Stimulated activated CD8-positive, alpha-beta memory T cell treated with anti-CD3 and anti-CD28 coated beads, Interleukin-2, amount 100 ng/mL, for 48 hours (primary cell): Measurements from ENCODE around the gene ULK4.
"Not testable (repeated sequence)": the region's sequence is repeated elsewhere in the genome, so short reads cannot be mapped to it uniquely, and the experiment has no call there.

Experiments
- DNase-seq, 2 donors: peaks; one replicate each; pipeline ENCODE4 v3.0.0-alpha.2; 2020; ENCODE audit warnings: low read depth in 2 of 2

ULK4 gene

DNA sequence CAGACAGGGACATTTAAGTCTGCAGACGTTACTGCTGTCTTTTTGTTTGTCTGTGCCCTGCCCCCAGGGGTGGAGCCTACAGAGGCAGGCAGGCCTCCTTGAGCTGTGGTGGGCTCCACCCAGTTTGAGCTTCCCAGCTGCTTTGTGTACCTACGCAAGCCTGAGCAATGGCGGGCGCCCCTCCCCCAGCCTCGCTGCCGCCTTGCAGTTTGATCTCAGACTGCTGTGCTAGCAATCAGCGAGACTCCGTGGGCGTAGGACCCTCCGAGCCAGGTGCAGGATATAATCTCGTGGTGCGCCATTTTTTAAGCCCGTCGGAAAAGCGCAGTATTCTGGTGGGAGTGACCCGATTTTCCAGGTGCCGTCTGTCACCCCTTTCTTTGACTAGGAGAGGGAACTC is 314.2 kb downstream of the ULK4 start:
- DNase-seq = not testable (repeated sequence)

DNA sequence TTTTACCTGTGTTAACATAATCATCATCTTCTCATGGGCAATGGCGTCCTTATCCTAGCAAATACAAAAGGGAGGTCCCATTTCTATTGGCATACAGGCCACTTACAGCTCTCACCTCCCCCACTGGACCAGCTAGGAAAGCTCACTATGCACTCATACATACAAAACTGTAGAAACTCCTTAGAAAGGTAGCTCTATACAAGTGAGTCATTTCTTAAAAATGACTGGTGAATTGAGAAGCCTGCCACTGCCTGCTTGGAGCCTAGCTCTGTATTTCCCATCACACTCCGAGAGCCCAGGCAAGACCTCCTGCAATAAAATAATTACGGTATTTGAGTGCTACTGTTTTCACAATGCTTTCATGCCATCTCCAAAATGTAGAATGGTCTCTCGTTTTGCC is 321.8 kb downstream of the ULK4 start:
- DNase-seq = no peak

DNA sequence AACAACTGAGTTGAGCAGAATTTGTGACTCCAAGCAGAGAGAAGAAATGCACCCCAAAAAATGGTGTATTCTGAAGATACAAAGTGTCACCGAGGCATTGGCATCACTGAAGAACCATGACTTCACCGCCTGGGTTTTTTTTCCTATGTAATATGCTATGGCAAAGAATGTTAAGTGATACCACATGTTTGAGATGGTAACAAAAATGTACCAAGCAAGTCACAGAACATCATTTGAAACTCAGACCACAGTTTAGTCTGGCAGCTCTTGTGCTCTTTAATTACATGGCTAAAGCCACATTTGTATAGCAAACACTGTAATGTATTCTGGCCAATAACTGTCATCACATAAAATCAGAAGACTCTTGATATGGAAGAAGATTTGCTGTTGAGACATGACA is 323.5 kb downstream of the ULK4 start:
- no peak for DNase-seq

DNA sequence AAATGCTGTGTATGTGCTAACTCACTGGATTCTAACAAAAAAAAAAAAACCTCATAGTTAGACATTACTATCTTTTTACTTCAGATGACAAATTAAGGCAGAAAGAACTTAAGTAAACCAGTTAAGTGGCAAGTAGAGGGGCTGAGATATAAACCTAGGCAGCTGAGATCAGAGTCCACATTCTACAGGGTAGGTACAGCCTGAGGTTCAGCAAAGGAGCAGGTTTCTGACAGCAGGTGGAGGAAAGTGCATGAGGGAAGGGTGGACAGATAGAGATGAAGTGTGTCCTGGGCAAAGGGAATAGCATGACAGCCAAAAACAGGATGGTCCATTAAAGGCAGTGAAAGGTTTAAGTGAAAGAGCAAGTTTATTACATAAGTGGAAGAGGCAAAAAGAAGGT is 329.2 kb downstream of the ULK4 start:
- DNase-seq = no peak

DNA sequence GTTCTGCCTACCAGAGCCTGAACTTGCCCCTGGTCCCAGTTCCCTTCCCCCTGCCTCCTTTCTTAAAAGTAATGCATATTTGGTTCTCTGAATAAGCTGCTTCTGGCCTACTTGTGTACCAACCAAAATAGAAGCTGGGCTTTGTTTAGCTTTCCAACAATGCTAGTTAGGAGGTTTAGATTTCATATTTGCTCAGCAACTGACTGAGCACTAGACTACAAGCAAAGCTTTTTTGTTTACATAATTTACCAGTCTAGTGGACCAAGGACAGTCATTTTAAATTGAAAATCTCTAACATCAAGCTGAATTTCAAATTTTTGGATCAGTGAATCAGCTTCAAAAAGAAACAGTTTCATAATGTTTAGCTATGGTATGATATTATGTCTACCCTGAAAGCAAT is 331.2 kb downstream of the ULK4 start:
- DNase-seq = no peak

DNA sequence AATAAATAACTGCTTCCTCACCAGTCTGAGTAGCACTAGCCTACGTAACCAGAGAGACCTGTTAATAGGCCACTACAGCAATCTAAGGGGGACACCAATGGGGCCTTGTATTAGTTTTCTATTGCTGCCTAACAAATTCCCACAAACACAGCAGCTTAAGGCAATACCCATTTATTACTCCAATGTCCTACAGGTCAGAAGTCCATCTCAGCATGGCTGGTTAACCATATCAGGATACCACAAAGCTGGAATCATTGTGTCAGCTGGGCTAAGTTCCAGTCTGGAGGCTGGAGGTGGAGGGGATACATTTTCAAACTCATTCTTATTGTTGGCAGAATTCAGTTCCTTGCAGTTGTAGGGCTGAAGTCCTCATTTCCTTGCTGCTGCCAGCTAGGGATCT is 331.9 kb downstream of the ULK4 start:
- no peak for DNase-seq

DNA sequence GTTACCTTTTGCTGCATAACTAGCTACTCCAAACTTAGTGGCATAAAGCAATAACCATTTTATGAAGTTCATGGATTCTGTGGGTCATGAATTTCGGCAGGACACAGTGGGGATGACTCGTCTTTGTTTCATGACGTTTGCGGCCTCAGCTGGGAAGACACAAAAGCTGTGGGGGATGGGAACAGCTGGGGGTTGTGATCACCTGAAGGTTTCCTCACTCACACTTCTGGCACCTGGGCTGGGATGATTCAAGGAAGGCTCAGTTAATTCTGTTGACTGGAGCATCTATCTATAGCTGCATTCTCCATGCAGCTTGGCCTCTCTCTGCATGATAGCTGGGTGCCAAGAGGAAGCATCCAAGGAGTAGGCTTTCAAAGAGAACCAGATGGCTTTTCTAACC is 332.8 kb downstream of the ULK4 start:
- DNase-seq = no peak

DNA sequence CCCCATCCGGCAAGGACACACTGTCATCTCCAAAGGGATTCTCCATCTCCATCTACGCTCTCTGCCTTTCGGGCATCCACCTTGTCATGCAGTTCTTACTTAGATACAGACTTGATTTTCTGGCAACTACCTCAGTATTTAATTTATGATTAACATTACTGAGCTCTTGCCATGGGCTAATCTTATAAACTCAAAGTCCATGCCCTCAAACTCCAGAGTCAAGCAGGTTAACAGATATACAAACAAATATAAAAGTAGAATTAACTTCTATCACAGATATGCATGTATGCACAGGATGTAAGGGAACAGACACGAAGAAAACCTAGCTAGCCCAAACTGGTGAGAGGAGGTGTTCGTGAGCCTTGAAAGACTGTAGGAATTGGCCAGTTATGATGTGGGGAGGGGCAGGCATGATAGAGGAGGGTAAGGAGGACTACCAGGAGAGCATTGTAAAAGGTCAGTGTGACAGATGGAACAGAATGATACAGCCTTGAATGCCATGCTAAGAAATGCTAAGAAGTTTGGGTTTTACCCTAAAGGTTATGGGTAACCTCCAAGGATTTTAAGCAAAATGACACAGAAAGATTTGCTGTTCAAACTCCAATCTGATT is 334.3 kb downstream of the ULK4 start:
- DNase-seq = no peak

DNA sequence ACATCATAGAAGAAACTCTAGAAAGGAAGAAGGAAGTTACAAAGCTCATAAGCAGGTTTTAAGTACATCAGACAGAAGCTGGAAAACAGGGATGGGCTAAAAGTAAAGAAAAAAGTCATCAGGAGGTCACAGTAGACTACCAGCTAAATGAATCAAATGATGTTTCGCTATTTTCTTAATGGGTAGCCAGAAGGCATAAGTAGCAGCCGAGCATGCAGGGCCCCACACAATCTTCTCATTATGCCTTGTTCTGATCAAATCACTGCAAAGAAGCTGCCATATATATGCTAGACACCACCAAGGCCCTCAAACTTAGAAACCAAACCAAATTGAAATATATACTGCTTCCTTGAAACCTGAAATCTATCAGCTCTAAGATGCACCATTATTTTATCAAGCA is 349.1 kb downstream of the ULK4 start:
- no peak for DNase-seq

DNA sequence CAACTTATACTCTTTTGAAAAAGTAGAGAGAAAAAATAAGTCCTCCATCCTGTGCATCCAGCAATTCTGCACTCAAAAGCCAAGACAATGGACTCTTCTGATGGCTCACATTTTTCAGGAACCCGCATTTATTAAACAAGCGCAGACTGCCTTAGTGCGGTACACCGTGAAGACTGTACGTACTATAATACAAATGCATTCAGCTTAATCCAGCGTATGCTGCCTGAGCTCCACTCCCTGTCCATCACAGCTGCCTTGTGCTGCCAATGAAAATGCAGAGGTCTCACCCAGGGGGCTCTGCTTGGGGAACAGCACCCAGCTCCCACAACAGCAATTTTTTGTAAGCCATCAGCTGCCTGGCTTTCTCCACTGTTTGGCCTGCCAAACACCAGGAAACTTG is 350.9 kb downstream of the ULK4 start:
- no peak for DNase-seq

DNA sequence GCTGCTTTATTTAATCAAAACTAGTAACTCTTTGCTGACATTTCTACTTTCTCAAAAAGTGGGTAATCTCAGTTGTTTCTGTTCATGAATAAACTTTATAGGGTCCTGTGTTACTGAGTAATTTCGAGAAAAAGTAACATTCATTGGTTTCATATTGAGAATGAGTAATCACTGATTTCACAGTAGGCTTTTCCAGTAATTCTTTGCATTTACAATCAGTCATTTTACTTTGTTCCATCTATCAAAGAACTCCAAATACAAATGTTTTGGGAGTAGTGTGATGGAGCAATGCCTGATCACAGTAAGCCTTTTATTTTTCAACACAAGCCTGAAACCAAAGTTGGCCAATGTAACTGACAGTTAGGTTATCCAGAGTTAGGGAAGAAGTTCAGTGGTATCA is 353.6 kb downstream of the ULK4 start:
- DNase-seq = no peak

DNA sequence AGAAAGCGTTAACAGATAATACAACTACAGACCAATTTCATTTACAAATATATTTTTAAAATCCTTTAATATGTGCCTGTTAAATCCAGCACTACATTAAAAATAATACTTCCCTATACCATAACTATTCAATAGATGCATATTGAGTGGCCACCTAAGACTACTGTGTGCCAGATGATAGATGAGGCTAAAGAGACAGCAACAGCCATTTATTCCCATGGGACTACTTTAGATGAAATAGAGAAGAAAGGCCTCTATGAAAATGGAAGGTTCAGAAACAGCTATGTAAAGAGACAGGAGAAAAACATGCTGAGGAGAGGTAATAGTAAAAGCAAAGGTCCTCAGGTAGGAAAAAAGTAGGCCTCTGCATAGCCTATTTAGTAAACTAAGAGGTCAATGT is 358.1 kb downstream of the ULK4 start:
- no peak for DNase-seq

DNA sequence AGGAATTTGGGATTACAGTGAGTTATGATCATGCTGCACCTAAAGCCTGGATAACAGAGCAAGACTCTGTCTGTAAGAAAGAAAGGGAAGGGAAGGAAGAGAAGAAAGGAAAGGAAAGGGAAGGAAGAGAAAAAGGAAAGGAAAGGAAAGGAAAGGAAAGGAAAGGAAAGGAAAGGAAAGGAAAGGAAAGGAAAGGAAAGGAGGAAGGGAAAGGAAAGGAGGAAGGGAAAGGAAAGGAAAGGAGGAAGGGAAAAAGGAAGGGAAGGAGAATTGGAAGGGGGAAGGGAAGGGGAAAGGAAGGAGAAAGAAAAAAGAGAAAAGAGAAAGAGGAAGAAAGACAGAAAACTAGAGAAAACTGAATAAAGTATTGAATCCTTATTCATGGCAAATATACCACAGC is 359.8 kb downstream of the ULK4 start:
- DNase-seq = no peak

DNA sequence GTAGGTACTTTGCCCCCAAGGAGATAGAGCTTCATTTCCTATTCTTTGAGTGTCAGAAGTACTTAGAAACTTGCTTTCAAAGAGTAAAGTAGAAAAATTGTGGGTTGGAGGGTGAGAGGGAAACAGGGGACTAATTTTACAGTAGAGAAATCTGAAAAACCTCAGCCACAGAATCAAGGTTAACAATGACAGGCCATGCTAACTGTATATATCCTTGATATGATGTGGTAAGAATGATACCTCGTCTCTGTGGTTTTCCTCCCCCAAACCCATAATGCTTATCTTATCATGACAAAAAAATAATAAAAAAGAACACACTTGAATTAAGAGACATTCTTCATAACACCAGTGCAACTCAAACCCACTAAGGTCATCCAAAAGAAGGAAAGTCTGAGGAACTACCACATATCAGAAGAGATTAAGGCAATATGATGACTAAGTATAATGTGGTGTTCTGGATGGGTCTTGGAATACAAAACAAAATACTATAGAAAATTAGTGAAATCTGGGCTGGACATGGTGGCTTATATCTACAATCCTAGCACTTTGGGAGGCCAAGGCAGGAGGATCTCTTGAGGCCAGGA is 360.4 kb downstream of the ULK4 start:
- DNase-seq = no peak

DNA sequence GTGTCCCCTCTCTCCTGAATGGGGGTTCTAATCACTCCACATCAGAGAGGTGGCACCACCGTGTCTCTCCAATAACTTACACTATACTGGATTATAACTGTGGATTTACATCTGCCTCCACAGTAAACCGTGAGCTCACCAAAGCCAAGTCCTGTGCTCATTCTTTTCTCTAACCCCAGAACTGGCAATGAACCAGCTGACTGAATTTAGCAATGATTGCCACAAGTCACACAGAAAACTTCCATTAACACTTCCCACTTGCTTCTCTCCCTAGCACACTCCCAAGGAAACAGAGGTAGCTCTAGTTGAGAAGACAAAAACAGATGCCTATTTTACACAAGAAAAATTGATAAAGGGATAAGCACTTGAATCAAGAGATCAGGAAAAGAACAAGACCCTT is 361.3 kb downstream of the ULK4 start:
- DNase-seq = no peak

DNA sequence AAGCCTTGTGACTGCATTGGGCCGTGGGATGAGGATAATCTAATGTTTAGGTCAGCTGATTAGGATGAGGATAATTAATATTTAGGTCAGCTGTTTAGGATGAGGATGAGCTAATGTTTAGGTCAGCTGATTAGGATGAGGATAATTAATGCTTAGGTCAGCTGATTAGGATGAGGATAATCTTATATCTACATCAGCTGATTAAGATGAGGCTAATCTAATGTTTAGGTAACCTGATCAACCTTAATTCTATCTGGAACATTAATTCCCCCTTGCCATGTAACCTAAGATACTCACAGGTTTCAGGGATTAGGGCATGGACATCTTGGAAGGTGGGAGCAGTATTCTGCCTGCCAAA is 362.8 kb downstream of the ULK4 start:
- DNase-seq = no peak

DNA sequence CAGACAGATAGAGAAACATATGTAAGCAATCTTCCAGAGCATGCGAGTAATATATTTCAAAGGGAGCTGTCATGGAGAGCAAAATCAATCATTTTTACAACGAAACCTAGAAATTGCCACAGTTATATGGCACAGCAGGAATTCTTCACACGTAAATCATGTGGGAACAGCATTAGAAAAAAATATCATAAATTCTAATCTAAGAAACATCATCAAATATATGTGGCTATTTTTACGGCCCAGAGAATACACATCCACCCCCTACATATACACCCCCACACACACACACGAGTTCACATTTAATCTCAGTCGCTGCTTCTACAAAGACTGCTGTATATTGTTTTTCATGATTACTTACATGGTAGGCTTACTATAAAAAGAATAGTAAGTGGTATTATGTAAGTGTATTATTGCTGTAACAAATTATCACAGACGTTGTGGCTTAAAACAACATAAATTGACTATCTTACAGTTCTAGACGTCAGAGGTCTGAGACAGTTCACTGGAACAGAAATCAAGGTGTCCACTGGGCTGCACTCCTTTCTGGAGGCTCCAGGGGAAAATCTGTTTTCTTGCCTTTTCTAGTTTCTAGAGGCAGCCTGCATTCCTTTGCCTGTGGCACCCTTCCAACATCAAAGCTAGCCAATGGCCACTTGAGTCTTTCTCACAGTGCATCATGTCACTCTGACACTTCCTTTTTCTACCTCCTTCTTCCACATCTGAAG is 363.3 kb downstream of the ULK4 start:
- DNase-seq = no peak

DNA sequence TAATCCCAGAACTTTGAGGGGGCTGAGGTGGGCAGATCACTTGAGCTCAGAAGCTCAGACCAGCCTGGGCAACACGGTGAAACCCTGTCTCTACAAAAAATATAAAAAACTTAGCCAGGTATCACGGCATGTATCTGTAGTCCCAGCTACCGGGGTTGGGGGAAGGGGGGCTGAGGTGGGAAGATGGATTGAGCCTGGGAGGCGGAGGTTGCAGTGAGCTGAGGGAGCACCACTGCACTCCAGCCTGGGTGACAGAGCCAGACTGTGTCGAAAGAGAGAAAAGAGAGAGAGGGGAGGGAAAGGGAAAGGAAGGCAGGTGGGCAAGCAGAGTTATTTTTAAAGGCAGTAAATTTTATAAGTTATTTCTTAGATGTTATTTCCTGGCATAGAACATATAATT is 368.1 kb downstream of the ULK4 start:
- no peak for DNase-seq

DNA sequence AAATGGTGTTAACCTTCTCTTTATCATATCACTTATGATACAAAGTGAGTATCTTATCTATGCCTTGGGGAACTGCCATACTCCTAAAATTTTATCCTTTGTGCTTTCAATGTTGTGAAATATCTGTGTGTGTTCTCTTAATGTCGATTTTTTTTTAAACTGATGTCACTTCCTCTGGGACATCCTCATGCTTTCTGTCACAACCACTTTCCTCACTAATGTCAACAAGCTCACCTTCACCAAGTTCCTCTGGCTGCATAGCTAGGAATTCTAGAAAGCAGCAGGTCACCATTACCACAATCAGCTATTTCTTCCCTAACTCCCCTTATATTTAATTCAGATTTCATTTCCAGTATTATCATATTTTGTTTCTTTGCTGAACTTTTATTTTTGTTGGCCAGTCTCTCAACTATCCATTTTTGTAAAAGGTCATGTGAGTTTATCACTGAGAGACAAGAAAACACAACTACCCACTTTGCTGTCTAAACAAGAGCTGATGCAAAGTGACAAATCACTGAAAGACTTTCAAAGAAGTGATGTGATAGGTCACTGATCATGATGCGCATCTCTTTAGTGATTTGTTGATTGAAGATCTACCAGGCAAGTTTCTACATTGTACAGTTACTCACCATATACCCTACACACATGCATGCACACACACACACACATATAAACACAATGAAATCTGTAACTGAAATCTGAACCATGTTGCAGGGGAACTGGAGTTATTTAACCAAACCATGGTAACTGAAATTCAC is 369.0 kb downstream of the ULK4 start:
- no peak for DNase-seq

DNA sequence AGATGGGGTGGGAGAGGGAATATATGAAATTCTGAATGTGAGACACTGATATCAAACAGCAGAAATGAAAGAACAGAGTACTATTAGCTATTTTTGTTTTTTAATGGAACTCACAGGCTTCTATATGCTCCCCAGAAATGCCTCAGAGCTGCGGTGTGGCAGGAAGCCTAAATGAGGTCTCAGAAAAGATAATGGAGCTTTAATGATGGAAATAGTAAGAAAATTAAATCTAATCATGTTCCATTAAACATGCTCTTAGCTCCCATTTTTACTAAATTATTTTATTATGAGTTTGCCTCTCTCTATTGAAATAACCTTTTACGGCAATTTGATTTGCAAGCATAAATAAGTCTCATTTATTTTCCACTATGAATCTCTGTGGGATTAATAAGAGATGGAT is 378.9 kb downstream of the ULK4 start:
- DNase-seq = no peak

DNA sequence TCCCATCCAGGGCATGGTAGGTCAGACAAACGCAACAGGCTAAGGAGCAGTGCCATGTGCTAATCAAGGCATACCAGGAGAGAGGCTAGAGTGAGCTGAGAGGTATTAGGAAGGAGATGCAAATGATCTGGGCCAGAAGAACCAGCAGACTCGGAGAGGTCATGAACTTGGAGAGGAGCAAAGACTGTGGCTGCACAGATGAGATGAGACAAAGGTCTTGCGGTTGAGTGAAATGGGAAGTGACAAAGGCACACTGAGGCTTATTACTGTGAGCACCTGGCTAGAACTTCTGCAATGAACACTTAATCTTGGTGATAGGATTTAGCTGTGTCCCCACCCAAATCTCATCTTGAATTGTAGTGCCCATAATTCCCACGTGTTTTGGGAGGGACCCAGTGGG is 380.2 kb downstream of the ULK4 start:
- DNase-seq = no peak

DNA sequence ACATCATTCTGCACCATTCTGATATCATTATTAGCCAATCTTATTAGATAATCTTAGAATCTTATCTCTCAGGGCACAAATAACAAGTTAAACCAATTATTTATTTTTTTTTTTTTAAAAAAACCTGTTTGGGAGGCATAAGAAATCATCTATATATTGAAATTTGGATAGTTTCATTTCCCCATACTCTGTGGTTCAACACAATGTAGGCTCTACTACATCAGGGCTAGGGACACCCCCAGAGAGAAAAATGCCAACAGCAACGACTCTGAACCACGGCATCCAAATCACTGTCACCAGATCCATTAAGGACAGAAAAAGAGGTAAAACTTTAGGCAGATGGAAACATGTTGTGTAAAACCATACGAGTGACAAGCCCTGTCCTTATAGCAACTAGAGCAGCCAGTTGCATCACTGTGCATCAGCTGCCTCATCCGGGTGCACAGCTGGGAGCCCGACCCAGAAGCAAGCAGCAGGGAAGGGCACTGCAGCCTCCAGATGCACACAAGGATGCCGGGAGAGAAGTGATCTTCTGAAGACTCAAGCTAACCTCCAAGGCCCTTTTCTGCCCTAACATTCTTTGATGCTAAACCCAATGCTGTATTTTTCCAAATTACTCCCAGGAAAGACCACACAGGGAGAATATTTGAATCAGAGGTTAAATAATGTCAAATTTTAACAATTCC is 381.5 kb downstream of the ULK4 start:
- no peak for DNase-seq
